ENCODE data around the gene RIMBP2. TPM values are rescaled to one million over a fixed set of nuclear protein-coding genes. Genes with fewer than 3 reads are reported as not detected.

RIMBP2 gene
- polyA plus RNA-seq, 1 donor (not counting 4 experiments of a cell fraction or from before 2014, with no cell fraction given): 0.16 TPM

GRCh38 chr12:130371296-130371695 is 344.8 kb downstream of the RIMBP2 start:
- no peak overlapping the region for H3K4me2 ChIP-seq (ENCODE audit: control insufficient read depth, extremely low read depth, insufficient read depth, low read depth, low read length)
- no peaks in the 10 kb centered on the region for H3K4me1 ChIP-seq (ENCODE audit: control insufficient read depth, extremely low read depth, insufficient read depth, low read length)
- no peak overlapping the region for H2AFZ ChIP-seq (ENCODE audit: control insufficient read depth, low read length)
- no peaks in the 10 kb centered on the region for H4K20me1 ChIP-seq (ENCODE audit: control insufficient read depth, extremely low read depth, insufficient read depth, low read length)
- DNase-seq (ENCODE audit: low read depth, low spot score): no peak
- dilution Hi-C loops (cut with MboI; ENCODE audit: extremely low pct_ligation_motif_present, low sequenced_read_pairs): no loop called here
- FAIRE-seq: no peak
- no peaks in the 10 kb centered on the region for H3K36me3 ChIP-seq (ENCODE audit: control insufficient read depth in 2 of 2, extremely low read depth in 1 of 2, insufficient read depth in 2 of 2, low read length in 2 of 2)
- H3K27ac ChIP-seq (ENCODE audit: control insufficient read depth, insufficient read depth, low read length): no peak overlapping the region
- H3K9me1 ChIP-seq (ENCODE audit: control insufficient read depth, extremely low read depth, insufficient read depth, low read length): no peaks in the 10 kb centered on the region
- H3K4me3 ChIP-seq (ENCODE audit: control insufficient read depth in 2 of 3, extremely low read depth in 1 of 3, insufficient read depth in 2 of 3, low read depth in 1 of 3, low read length in 3 of 3): no peak overlapping the region
- H3K9me3 ChIP-seq (ENCODE audit: control insufficient read depth, low read depth, low read length): no peaks in the 10 kb centered on the region
- no peak overlapping the region for H3K9ac ChIP-seq (ENCODE audit: control insufficient read depth, extremely low read depth, insufficient read depth, low read length)
- TF ChIP-seq CTCF (optimal IDR thresholded peaks at IDR 0.05 in 1 of 3, IDR thresholded peaks at IDR 0.05 in 1 of 3, conservative IDR thresholded peaks at IDR 0.05 in 1 of 3; ENCODE audit: extremely low read depth in 1 of 3, insufficient read depth in 2 of 3, low read length in 3 of 3) (no peak), EZH2 (IDR thresholded peaks at IDR 0.05; ENCODE audit: low read length) (no peak)
- H3K79me2 ChIP-seq (ENCODE audit: control insufficient read depth, insufficient read depth, low read length): no peaks in the 10 kb centered on the region
- H3K27me3 ChIP-seq (ENCODE audit: control insufficient read depth, extremely low read depth, insufficient read depth, low read length): peaks cover 8% of the 10 kb centered on the region

GRCh38 chr12:130369816-130370215 is 346.3 kb downstream of the RIMBP2 start:
- H3K4me1 ChIP-seq (ENCODE audit: control insufficient read depth, extremely low read depth, insufficient read depth, low read length): no peaks in the 10 kb centered on the region
- TF ChIP-seq CTCF (optimal IDR thresholded peaks at IDR 0.05 in 1 of 3, IDR thresholded peaks at IDR 0.05 in 1 of 3, conservative IDR thresholded peaks at IDR 0.05 in 1 of 3; ENCODE audit: extremely low read depth in 1 of 3, insufficient read depth in 2 of 3, low read length in 3 of 3) (no peak), EZH2 (IDR thresholded peaks at IDR 0.05; ENCODE audit: low read length) (no peak)
- FAIRE-seq: no peak
- H3K4me3 ChIP-seq (ENCODE audit: control insufficient read depth in 2 of 3, extremely low read depth in 1 of 3, insufficient read depth in 2 of 3, low read depth in 1 of 3, low read length in 3 of 3): no peak overlapping the region
- H4K20me1 ChIP-seq (ENCODE audit: control insufficient read depth, extremely low read depth, insufficient read depth, low read length): no peaks in the 10 kb centered on the region
- H3K79me2 ChIP-seq (ENCODE audit: control insufficient read depth, insufficient read depth, low read length): no peaks in the 10 kb centered on the region
- H3K9me1 ChIP-seq (ENCODE audit: control insufficient read depth, extremely low read depth, insufficient read depth, low read length): no peaks in the 10 kb centered on the region
- H3K27ac ChIP-seq (ENCODE audit: control insufficient read depth, insufficient read depth, low read length): no peak overlapping the region
- H3K4me2 ChIP-seq (ENCODE audit: control insufficient read depth, extremely low read depth, insufficient read depth, low read depth, low read length): no peak overlapping the region
- H3K27me3 ChIP-seq (ENCODE audit: control insufficient read depth, extremely low read depth, insufficient read depth, low read length): peaks cover 8% of the 10 kb centered on the region
- no peak for DNase-seq (ENCODE audit: low read depth, low spot score)
- no peak overlapping the region for H3K9ac ChIP-seq (ENCODE audit: control insufficient read depth, extremely low read depth, insufficient read depth, low read length)
- H3K9me3 ChIP-seq (ENCODE audit: control insufficient read depth, low read depth, low read length): no peaks in the 10 kb centered on the region
- no peak overlapping the region for H2AFZ ChIP-seq (ENCODE audit: control insufficient read depth, low read length)
- H3K36me3 ChIP-seq (ENCODE audit: control insufficient read depth in 2 of 2, extremely low read depth in 1 of 2, insufficient read depth in 2 of 2, low read length in 2 of 2): no peaks in the 10 kb centered on the region
- dilution Hi-C loops (cut with MboI; ENCODE audit: extremely low pct_ligation_motif_present, low sequenced_read_pairs): no loop called here
